ENCODE results near the gene ASB16. TPM values are rescaled to one million over a fixed set of nuclear protein-coding genes. Genes with fewer than 3 reads are reported as not detected.

Gene ASB16
- total and polyA plus RNA-seq, 10 of the 15 experiments (the other 5 are each of a cell fraction or from before 2014, with no cell fraction given) = 0.07 to 1.1 (median 0.44) TPM; not detected in 5

DNA sequence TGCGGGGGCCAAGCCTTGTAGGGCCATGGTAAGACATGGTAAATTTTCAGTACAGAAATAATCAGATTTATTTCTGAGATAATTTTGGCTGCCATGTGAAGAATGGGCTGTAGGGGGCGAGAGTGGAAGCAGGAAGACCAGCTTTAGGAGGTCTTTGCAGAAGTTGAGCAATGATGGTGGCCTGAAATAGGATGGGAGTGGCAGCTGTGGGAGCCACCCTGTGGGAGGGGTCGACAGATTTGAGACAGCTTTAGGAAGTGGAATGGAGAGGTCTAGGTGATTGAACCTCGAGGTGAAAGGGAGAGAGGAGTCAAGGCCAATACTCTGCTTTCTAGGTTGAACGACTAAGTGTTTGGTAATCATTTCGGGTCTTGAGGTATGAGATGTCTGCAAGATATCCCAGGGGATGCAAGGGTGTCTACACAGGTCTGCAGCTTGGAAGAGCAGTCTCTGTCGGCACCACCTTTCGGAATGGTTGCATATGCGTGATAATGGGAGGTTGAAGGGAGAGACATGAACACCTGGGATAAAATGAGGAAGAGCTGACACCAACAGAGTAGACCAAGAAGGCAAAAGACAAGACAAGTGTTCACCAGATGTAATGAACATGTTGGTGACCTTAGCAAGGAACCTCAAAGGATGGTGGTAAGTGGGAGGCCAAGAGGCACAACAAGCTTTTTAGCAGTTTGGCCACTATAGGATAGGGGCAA is 33.4 kb downstream of the ASB16 start:
- CTCF ChIA-PET = interaction anchor here (0.6 to 5.6 kb wide), 27 partner anchors 9 to 320 kb away, joined by 3 to 43 read pairs (median 4); partner anchors contain the start of genes GRN and RUNDC3A
- SMC1A ChIA-PET (ENCODE audit: uncharacterized antibody, unreplicated experiment) = interaction anchor here (0.9 to 2.0 kb wide), 10 partner anchors 17 to 144 kb away, joined by 3 to 15 read pairs (median 4); partner anchors contain the start of genes GRN, SLC25A39 and TMUB2
- no peak overlapping the region for H3K4me2 ChIP-seq (ENCODE audit: control insufficient read depth, insufficient read depth)
- no peaks in the 10 kb centered on the region for H3K9me3 ChIP-seq (replicated peaks; ENCODE audit: control insufficient read depth, insufficient read depth, low read length)
- TF ChIP-seq, protein P1, sequence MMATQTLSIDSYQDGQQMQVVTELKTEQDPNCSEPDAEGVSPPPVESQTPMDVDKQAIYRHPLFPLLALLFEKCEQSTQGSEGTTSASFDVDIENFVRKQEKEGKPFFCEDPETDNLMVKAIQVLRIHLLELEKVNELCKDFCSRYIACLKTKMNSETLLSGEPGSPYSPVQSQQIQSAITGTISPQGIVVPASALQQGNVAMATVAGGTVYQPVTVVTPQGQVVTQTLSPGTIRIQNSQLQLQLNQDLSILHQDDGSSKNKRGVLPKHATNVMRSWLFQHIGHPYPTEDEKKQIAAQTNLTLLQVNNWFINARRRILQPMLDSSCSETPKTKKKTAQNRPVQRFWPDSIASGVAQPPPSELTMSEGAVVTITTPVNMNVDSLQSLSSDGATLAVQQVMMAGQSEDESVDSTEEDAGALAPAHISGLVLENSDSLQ (IDR thresholded peaks at IDR 0.05) = peak; percentile 71
- TF ChIP-seq SMC3 (IDR thresholded peaks at IDR 0.05; ENCODE audit: borderline replicate concordance, low read length) = peak; percentile 44
- peak in 1 of 2 experiments; percentile 62; a peak in 1 of 4 replicates for TF ChIP-seq CEBPB (IDR thresholded peaks at IDR 0.05; ENCODE audit: borderline replicate concordance in 1 of 2, low read depth in 2 of 2, low read length in 2 of 2)
- TF ChIP-seq IRF4 (IDR thresholded peaks at IDR 0.05; ENCODE audit: low read depth, low read length) = no peak
- TF ChIP-seq YY1 (IDR thresholded peaks at IDR 0.05; ENCODE audit: low read depth, low read length) = peak; percentile 78
- TF ChIP-seq, protein P2, sequence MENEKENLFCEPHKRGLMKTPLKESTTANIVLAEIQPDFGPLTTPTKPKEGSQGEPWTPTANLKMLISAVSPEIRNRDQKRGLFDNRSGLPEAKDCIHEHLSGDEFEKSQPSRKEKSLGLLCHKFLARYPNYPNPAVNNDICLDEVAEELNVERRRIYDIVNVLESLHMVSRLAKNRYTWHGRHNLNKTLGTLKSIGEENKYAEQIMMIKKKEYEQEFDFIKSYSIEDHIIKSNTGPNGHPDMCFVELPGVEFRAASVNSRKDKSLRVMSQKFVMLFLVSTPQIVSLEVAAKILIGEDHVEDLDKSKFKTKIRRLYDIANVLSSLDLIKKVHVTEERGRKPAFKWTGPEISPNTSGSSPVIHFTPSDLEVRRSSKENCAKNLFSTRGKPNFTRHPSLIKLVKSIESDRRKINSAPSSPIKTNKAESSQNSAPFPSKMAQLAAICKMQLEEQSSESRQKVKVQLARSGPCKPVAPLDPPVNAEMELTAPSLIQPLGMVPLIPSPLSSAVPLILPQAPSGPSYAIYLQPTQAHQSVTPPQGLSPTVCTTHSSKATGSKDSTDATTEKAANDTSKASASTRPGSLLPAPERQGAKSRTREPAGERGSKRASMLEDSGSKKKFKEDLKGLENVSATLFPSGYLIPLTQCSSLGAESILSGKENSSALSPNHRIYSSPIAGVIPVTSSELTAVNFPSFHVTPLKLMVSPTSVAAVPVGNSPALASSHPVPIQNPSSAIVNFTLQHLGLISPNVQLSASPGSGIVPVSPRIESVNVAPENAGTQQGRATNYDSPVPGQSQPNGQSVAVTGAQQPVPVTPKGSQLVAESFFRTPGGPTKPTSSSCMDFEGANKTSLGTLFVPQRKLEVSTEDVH (IDR thresholded peaks at IDR 0.05; ENCODE audit: low read depth, partially characterized antibody) = no peak
- TF ChIP-seq RUNX3 (IDR thresholded peaks at IDR 0.05; ENCODE audit: low read length) = 0 out of 2 replicates have a peak, but pooled peaks have one; percentile 6
- no peak for TF ChIP-seq E2F4 (IDR thresholded peaks at IDR 0.05; ENCODE audit: low read depth, low read length)
- TF ChIP-seq NFYA (IDR thresholded peaks at IDR 0.05; ENCODE audit: borderline replicate concordance, low read depth, low read length) = no peak
- TF ChIP-seq CREB1 (IDR thresholded peaks at IDR 0.05; ENCODE audit: low read depth) = 0 out of 2 replicates have a peak, but pooled peaks have one; percentile 19
- TF ChIP-seq RAD21 (IDR thresholded peaks at IDR 0.05; ENCODE audit: insufficient read depth, low read depth, low read length) = peak; percentile 58
- peak; percentile 52 to 81 (median 76) for TF ChIP-seq CTCF (IDR thresholded peaks at IDR 0.05 in 2 of 3, conservative IDR thresholded peaks at IDR 0.05 in 1 of 3; ENCODE audit: control insufficient read depth in 2 of 3, extremely low read depth in 1 of 3, insufficient read depth in 1 of 3, low read depth in 3 of 3, low read length in 3 of 3)
- RAD21 ChIA-PET (ENCODE audit: unreplicated experiment) = interaction anchor here (1.1 to 2.2 kb wide), 6 partner anchors 13 to 260 kb away, joined by 5 to 6 read pairs (median 6); partner anchors contain the start of gene UBTF
- WGBS (ENCODE audit: insufficient coverage, insufficient replicate concordance, low lambda C conversion rate, missing lambda C conversion rate) = 40% methylated on average over 9 of the region's 9 CpGs
- no peaks in the 10 kb centered on the region for H4K20me1 ChIP-seq (ENCODE audit: control insufficient read depth, insufficient read depth)
- no peak overlapping the region for H2AFZ ChIP-seq (ENCODE audit: control insufficient read depth, low read depth, low read length)
- peaks cover 12% of the 10 kb centered on the region for H3K79me2 ChIP-seq (ENCODE audit: control insufficient read depth, insufficient read depth, low read length)
- DNase-seq (ENCODE audit: low read depth, low spot score) (no peak), FAIRE-seq (peak; percentile 35), ATAC-seq (peak; percentile 10)
- in situ Hi-C loops (cut with MboI) = loop anchor here (5.0 to 25.0 kb wide), 2 partner anchors 123 to 308 kb away; partner anchors contain the start of gene GPATCH8
- H3K27me3 ChIP-seq (replicated peaks in 1 of 2; ENCODE audit: control insufficient read depth in 2 of 2, insufficient read depth in 2 of 2, low read length in 1 of 2) = no peaks in the 10 kb centered on the region
- H3K4me1 ChIP-seq (ENCODE audit: control insufficient read depth, insufficient read depth, low read length) = peaks cover 8% of the 10 kb centered on the region
- H3K9ac ChIP-seq (ENCODE audit: control insufficient read depth, insufficient read depth, low read length) = no peak overlapping the region; the same call in 1 of the 2 replicates
- H3K27ac ChIP-seq (ENCODE audit: control insufficient read depth, insufficient read depth) = no peak overlapping the region
- BruUV-seq (replicated peaks) = no TSS peak
- intact Hi-C loops (cut with micrococcal nuclease; ENCODE audit: unreplicated experiment) = loop anchor here (5.0 kb wide), 1 partner anchor 143 kb away; the partner anchor contains the start of gene GRN
- peaks cover 11 to 15% of the 10 kb centered on the region in 2 experiments; a peak in 3 of 4 replicates for H3K36me3 ChIP-seq (ENCODE audit: control insufficient read depth in 2 of 2, insufficient read depth in 2 of 2, low read length in 1 of 2)
- POLR2A ChIA-PET = interaction anchor here (0.5 to 4.9 kb wide), 4 partner anchors 14 to 43 kb away, joined by 5 to 30 read pairs (median 10); partner anchors contain the start of gene TMUB2
- no peak overlapping the region for H3K4me3 ChIP-seq
